AG04450 (cell line): ENCODE measurements around the gene MRPL12. TPM values are rescaled to one million over a fixed set of nuclear protein-coding genes. Genes with fewer than 3 reads are reported as not detected.

Experiments used
- CTCF ChIA-PET: fragments of 300-600, 350-600 bp; formaldehyde crosslinking; extraction: SDS; loops from one replicate; lab custom pipeline; 2022; ENCODE audit warnings: antibody characterized with exemption, inconsistent platforms; lab: Charles Lee
- POLR2A ChIA-PET: fragments of 350-600 bp; formaldehyde crosslinking; extraction: SDS; loops from one replicate; lab custom pipeline; 2021; ENCODE audit warnings: antibody characterized with exemption, inconsistent platforms; lab: Yijun Ruan, JAX
- DNase-seq: peaks from one replicate; pipeline ENCODE4 v3.0.0-alpha.2; 2011; ENCODE audit warnings: low read depth, low spot score
- H3K27ac ChIP-seq: one replicate; pipeline ENCODE4 v1.5.1; 2012; ENCODE audit warnings: low read depth, low read length, control low read depth
- H3K27me3 ChIP-seq: one replicate; pipeline ENCODE4 v1.6.0; 2012; ENCODE audit warnings: low read length; ENCODE audit not compliant: control insufficient read depth, insufficient read depth
- H3K4me3 ChIP-seq: 2 replicates; pipeline ENCODE4 v1.5.1; 2011; ENCODE audit warnings: mild to moderate bottlenecking, low read depth, low read length, control low read depth
- H3K9me3 ChIP-seq: 2 replicates; pipeline ENCODE4 v1.5.1; 2012; ENCODE audit warnings: low read length; ENCODE audit not compliant: control insufficient read depth, insufficient read depth
- polyA plus RNA-seq: library from polyadenylated mRNA; depleted of rRNA; stranded (reverse); fragments of >200 nt; gene quantifications from 2 replicates; pipeline ENCODE4 v1.2.3, GENCODE V29; 2011
- TF ChIP-seq, protein P1 (sequence below): IDR thresholded peaks from 2 replicates; pipeline ENCODE4 v1.5.1; 2011; ENCODE audit warnings: low read depth, low read length, control low read depth, inconsistent platforms

Gene MRPL12
- polyA plus RNA-seq, 1 experiment = 52.1 TPM

DNA sequence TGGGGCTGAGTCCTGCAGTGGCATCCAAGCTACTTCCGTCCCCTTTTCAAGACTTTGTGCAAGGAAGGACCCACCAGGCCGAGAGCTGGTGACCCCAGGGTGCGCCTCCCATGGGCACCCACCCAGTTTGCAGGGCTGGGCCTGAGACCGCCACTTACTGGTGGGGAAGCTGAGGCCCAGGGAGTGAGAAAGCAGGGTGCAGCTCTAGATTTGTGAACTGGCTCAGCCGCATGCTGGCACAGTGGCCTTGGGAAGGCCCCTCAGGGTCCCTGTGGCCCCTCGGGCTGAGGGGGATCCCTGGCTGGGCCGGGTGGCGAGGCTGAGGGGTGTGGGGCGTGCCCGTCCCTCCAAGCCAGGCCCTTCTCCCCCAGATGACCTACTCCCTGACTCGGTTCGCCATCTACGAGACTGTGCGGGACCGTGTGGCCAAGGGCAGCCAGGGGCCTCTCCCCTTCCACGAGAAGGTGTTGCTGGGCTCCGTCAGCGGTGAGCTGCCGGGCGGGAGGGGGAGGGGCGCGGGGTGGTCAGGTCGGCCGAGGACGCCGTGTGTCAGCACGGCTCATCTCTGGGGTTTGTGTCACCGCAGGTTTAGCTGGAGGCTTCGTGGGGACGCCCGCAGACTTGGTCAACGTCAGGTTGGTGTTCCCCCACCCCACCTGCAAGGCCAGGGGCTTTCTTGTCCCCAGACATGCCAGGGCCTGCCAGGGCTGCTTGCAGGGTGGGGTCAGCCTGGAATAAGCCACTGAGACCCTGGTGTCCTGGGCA, 12.1 kb downstream of the MRPL12 start:
- H3K27ac ChIP-seq = no peak overlapping the region
- CTCF ChIA-PET = no interaction called here
- H3K9me3 ChIP-seq = no peaks in the 10 kb centered on the region; the same call in 1 of the 2 replicates
- no peaks in the 10 kb centered on the region for H3K27me3 ChIP-seq
- no peak overlapping the region for H3K4me3 ChIP-seq
- TF ChIP-seq, protein P1, sequence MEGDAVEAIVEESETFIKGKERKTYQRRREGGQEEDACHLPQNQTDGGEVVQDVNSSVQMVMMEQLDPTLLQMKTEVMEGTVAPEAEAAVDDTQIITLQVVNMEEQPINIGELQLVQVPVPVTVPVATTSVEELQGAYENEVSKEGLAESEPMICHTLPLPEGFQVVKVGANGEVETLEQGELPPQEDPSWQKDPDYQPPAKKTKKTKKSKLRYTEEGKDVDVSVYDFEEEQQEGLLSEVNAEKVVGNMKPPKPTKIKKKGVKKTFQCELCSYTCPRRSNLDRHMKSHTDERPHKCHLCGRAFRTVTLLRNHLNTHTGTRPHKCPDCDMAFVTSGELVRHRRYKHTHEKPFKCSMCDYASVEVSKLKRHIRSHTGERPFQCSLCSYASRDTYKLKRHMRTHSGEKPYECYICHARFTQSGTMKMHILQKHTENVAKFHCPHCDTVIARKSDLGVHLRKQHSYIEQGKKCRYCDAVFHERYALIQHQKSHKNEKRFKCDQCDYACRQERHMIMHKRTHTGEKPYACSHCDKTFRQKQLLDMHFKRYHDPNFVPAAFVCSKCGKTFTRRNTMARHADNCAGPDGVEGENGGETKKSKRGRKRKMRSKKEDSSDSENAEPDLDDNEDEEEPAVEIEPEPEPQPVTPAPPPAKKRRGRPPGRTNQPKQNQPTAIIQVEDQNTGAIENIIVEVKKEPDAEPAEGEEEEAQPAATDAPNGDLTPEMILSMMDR = no peak
- no peak for DNase-seq
- POLR2A ChIA-PET = no interaction called here

DNA sequence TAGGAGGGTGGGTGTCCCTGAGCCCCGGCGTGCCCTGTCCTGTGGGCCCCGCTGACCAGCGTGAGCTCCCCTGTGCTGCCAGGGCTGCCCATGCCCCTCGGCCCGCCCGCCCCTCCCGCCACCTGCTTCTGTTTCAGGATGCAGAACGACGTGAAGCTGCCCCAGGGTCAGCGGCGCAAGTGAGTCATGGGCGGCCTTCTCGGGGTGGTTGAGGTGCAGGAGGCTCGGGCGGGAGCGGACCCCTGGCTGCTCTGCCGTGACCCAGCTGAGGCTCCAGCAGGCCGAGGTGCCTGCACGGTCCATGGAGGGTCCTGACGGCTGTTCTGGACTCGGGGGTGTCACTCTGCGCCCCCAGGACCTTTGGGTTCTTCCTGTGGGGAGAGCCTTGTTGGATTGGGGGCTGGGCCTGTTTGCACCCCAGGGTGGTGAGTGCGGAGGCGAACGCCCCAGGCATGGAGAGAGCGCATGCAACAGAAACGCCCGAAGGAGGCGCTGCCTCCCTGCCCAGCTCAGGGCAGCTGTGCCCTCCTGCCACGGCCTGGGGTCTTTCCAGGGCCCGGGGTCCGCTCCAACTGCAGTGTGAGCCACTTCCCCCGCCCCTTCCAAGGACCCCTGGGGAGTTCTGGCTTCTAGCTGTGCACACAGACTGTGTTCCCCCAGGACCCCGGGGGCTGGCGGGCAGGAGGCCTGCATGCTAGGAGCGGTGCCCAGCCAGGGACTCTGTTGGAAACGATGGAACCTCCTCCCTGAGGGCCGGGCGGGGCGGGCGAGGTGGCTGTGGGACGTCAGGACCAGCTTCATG, 12.9 kb downstream of the MRPL12 start:
- H3K9me3 ChIP-seq = no peaks in the 10 kb centered on the region; the same call in 1 of the 2 replicates
- H3K27ac ChIP-seq = no peak overlapping the region
- CTCF ChIA-PET = no interaction called here
- POLR2A ChIA-PET = no interaction called here
- DNase-seq = no peak
- H3K4me3 ChIP-seq = no peak overlapping the region
- H3K27me3 ChIP-seq = no peaks in the 10 kb centered on the region
- TF ChIP-seq, protein P1 = no peak

DNA sequence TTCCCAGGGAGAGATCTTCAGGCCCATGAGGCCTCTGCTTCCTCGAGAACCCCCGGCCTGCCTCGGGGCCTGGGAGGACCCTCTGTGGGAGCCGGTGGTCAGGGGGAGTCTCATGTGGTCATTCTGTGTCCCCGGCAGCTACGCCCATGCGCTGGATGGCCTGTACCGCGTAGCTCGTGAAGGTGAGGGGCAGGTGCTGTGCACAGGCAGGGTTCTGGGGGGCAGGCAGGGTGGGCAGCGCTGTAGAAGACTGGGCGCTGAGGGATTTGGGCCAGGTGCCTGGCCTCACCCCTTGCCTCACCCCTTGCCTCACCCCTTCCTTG, 13.5 kb downstream of the MRPL12 start:
- Histone ChIP-seq H3K9me3 (no peaks in the 10 kb centered on the region; the same call in 1 of the 2 replicates), H3K27ac (no peak overlapping the region), H3K27me3 (no peaks in the 10 kb centered on the region), H3K4me3 (no peak overlapping the region)
- POLR2A ChIA-PET = interaction anchor here (0.6 kb wide), 1 partner anchor 269 kb away, joined by 4 read pairs; no protein-coding TSS in a partner anchor
- TF ChIP-seq, protein P1 = no peak
- CTCF ChIA-PET = no interaction called here
- no peak for DNase-seq

- H3K27ac ChIP-seq = no peak overlapping the region
- no peaks in the 10 kb centered on the region for H3K27me3 ChIP-seq
- ChIA-PET CTCF (no interaction called here), POLR2A (interaction anchor here (0.6 kb wide), 1 partner anchor 268 kb away, joined by 4 read pairs; no protein-coding TSS in a partner anchor)
- H3K4me3 ChIP-seq = no peak overlapping the region
- TF ChIP-seq, protein P1 = no peak
- no peak for DNase-seq
- no peaks in the 10 kb centered on the region; the same call in 1 of the 2 replicates for H3K9me3 ChIP-seq
Observed at GRCh38 chr17:81717049-81717765, 14.0 kb downstream of the MRPL12 start.
